Astrocyte of the cerebellum (primary cell): ENCODE measurements around the gene EEF2KMT.
"Not testable (repeated sequence)": the region's sequence is repeated elsewhere in the genome, so short reads cannot be mapped to it uniquely, and the experiment has no call there.

ENCODE experiments used
- DNase-seq: peaks from one replicate; pipeline ENCODE4 v3.0.0-alpha.2; 2011; ENCODE audit warnings: low read depth
- H3K4me3 ChIP-seq: 2 replicates; pipeline ENCODE4 v1.5.1; 2011; ENCODE audit warnings: mild to moderate bottlenecking, low read depth, low read length, moderate library complexity
- in situ Hi-C: cut with HindIII; loops from 2 replicates; pipeline ENCODE4 v1.10.0; 2017; ENCODE audit warnings: low sequenced_read_pairs
- TF ChIP-seq, protein P1 (sequence below): IDR thresholded peaks from 2 replicates; pipeline ENCODE4 v1.5.1; 2012; ENCODE audit warnings: low read length, low read depth, moderate library complexity, mild to moderate bottlenecking; ENCODE audit errors: missing control alignments

Gene EEF2KMT

DNA sequence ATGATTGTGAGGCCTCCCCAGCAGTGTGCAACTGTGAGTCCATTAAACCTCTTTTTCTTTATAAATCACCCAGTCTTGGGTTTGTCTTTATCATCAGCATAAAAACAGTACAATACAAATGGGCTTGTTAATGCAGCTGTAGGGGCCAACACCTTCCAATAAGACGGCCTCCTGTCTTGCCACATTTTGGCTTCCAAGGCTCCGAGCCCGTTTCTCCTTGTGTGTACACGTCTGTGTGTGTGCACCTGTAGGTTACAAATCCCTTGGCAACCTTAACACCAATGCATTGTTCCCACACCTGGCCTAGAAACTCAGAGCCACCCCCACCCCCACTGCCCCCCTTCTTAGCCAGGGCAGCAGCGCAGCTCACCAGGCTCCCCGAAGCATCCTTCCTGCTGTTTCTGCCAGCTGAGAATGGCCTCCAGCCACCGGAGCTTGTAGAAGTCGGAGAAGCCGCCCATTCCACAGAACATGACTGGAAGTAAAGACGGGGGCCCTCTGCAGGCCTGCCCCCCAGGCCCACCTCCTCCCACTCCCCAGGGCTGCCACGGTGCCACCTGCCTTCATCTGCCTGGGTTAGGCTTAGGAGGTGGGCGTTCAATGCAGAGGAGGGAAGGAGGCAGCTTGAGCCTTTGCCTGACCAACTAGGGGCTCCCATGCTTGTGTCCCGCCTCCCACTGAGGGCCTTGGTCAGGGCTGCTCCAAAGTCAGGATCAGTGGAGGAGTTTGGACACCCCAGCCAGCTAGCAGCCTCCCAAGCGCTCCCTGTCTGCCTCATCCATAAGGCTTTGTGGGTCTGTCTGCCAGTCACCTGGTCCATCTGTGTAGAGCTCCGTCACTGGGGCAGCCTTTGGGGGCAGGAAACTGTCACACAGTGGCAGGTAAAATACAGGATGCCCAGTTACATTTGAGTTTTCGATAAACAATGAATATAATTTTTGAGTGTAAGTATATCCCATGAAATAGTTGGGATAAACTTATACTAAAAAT lies 42.4 kb downstream of the EEF2KMT start:
- in situ Hi-C loops = no loop called here
- TF ChIP-seq, protein P1, sequence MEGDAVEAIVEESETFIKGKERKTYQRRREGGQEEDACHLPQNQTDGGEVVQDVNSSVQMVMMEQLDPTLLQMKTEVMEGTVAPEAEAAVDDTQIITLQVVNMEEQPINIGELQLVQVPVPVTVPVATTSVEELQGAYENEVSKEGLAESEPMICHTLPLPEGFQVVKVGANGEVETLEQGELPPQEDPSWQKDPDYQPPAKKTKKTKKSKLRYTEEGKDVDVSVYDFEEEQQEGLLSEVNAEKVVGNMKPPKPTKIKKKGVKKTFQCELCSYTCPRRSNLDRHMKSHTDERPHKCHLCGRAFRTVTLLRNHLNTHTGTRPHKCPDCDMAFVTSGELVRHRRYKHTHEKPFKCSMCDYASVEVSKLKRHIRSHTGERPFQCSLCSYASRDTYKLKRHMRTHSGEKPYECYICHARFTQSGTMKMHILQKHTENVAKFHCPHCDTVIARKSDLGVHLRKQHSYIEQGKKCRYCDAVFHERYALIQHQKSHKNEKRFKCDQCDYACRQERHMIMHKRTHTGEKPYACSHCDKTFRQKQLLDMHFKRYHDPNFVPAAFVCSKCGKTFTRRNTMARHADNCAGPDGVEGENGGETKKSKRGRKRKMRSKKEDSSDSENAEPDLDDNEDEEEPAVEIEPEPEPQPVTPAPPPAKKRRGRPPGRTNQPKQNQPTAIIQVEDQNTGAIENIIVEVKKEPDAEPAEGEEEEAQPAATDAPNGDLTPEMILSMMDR = no peak
- no peak for DNase-seq
- H3K4me3 ChIP-seq = no peak overlapping the region

DNA sequence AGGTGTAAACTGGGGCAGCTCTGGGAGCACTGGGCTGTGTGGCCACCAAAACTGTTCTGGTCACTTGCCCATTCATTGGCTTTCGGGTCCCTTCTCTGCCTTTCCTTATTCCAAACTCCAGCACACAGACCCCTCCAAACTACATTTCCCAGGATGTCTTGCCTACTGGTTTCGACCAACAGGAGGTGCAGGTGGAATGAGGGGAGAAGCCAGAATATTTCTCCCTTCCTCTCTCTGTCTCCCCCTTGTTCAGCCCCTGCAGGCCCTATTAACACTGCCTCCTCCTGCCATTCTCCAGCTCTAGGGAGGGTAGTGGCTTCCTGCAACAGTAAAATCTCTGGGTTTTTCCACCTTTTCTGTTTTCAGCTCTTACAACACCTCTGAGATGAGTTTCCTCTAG lies 50.7 kb downstream of the EEF2KMT start:
- TF ChIP-seq, protein P1 = no peak
- DNase-seq = no peak
- in situ Hi-C loops = no loop called here
- H3K4me3 ChIP-seq = no peak overlapping the region

DNA sequence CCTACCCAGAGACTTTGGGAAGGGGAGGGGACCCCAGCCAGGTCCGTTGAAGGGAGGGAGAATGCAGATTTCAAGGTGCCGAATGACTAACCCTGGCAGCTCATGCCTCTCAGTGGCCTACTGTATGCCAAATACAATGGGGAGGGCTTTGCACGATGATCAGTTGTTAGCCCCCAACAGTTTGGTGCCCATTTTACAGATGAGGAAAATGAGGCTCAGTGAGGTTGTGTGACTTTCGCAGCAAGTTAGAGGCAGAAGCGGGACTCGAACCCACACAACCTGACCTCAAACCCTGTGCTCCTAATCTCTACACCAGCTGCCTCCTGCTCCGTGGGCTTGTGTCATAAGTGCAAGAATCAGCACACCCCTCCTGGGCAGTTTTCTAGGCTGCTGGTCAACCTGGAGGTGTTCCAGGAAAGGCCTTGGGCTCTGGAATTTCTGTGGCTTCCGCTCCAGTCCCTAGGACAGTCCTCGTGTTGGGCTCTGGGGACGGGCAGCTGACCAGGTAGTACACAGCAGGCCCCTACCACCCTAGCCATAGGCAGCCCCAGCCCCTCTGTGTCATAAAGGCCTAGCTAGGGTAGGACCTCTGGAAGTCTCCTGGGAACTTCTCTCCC lies 52.0 kb downstream of the EEF2KMT start:
- DNase-seq = no peak
- in situ Hi-C loops = no loop called here
- no peak overlapping the region for H3K4me3 ChIP-seq
- TF ChIP-seq, protein P1 = no peak

DNA sequence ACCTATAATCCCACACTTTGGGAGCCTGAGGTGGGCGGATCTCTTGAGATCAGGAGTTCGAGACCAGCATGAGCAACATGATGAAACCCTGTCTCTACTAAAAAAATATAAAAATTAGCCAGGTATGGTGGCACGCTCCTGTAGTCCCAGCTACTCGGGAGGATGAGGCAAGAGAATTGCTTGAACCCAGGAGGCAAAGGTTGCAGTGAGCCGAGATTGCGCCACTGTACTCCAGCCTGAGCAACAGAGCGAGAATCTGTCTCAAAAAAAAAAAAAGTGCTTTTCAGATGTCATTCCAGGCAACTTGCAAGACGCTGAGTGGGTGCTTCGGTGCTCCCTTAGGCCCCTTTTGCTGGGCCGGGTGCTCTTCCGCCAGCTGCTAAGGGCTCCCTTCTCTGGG lies 53.0 kb downstream of the EEF2KMT start:
- H3K4me3 ChIP-seq, in situ Hi-C loops, DNase-seq: not testable (repeated sequence)

DNA sequence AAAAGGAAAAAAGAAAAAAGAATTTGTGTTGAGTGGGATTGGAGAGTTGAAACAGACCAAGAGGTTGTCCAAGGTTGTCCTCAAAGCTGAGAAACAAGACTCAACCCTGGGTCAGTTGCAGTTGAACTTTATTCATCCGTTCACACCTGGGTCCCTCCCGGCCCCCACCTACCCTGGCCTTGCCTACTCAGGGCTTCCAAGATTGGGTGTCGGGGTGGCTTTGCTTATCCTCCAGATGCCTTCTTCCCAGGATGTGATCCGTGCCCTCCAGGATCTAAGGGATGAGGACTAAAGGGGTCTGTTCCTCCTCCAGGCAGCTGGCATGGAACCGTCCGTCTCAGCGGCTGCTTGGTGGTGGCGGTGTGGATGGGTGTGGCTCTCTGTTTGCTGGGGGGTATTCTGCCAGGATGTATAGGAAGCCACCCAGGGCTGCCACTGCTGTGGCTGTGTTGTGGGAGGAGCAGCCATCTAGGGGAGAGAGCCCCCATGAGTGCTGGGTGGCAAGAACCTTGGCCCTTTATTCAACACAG lies 53.5 kb downstream of the EEF2KMT start:
- in situ Hi-C loops = no loop called here
- no peak overlapping the region for H3K4me3 ChIP-seq
- TF ChIP-seq, protein P1 = no peak
- DNase-seq = no peak

DNA sequence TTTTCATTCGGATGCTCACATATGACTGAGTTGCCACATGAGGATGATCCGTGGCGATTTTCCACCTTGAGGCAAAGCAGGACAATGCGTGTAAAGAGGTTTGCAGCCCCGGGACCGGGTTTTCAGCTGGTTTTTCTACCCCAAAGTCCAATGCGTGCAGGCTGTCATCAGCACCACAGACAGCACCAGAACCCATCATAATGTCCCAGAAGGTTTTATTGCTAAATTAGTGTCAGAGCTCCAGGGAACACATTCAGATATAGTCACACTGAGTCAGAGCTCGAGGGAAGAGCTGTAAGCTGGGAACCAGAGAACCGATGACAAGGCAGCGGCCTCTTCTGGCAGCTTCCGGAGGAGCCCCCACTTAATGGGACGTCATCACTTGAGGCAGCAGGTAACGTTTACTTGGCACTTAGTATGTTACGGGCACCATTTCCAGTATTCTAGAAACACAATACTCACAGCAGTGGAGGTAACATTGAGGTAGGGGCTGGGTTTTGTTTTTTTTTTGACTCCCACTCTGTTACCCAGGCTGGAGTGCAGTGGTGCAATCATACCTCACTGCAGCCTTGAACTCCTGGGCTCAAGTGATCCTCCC lies 54.9 kb downstream of the EEF2KMT start:
- no peak for DNase-seq
- TF ChIP-seq, protein P1 = no peak
- in situ Hi-C loops = no loop called here
- no peak overlapping the region for H3K4me3 ChIP-seq
